Superior temporal gyrus (tissue), 1 donor: ENCODE data around the gene OVCH2.

ENCODE experiments used
- DNase-seq: peaks from one replicate; pipeline ENCODE4 v3.0.0-alpha.2; 2016; ENCODE audit errors: extremely low spot score

OVCH2 gene

DNA sequence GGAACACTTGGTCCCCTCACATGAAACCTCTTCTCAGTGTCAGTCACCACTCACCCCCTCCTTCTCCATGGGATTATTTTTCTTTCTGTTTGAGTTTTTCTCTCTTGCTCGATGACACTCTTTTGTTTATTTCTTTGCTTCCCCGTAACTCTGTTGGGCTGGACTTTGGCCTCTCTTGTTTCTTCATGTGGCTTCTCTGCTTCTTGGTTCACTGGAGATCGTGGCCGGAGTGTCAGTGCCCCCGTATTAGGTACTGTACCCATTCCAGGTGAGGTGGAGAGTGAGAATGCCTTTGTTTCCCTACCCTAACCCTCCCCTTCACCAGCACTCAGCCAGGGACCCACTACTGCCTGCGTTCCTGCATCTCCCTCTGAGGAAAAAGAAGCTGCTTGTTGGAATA lies 65.5 kb downstream of the OVCH2 start:
- no peak for DNase-seq

DNA sequence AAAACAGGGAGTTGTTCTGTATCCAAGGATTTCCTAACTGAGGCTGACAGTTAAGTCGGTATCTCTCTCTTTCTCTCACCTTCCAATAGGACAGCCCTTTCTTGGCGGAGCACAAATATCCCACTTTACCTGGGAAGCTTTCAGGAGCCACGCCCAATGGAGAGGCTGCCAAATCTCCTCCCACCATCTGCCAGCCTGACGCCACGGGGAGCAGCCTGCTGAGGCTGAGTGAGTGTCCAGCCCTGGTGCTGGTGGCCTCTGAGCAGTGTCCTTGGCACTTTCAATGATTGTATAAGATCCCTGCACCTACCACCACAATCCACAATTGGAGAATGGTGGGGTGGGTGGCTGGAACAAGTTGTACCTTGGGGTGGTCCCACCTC lies 66.6 kb downstream of the OVCH2 start:
- no peak for DNase-seq
